Endothelial cell of umbilical vein (primary cell): ENCODE data around the gene HEBP1. TPM values are rescaled to one million over a fixed set of nuclear protein-coding genes. Genes with fewer than 3 reads are reported as not detected.

Experiments used
- BruUV-seq: library from RNA; stranded (reverse); fragments of 400-500 nt; replicated peaks from 2 replicates; lab custom pipeline; 2021; lab: Mats Ljungman, UMichigan
- CTCF ChIA-PET: fragments of 300-600, 350-600 bp; sonication (Branson Sonifier 250); formaldehyde crosslinking; loops from one replicate; lab custom pipeline; 2021; ENCODE audit warnings: antibody characterized with exemption, inconsistent platforms; lab: Charles Lee
- POLR2A ChIA-PET: fragments of 300-600, 350-600 bp; sonication (Branson Sonifier 250); formaldehyde crosslinking; loops from one replicate; lab custom pipeline; 2021; ENCODE audit warnings: antibody characterized with exemption, inconsistent platforms; lab: Charles Lee
- DNase-seq: peaks from one replicate; pipeline ENCODE4 v3.0.0-alpha.2; 2011; ENCODE audit warnings: low read depth, low spot score
- FAIRE-seq: peaks from 2 replicates; lab custom pipeline; 2011; peaks lifted over from hg19 to GRCh38; lab: Jason Lieb, UNC
- H2AFZ ChIP-seq: 2 replicates; pipeline ENCODE4 v1.6.0; 2012; ENCODE audit warnings: low read depth, low read length, control low read depth, inconsistent platforms
- H3K27ac ChIP-seq: 2 replicates; pipeline ENCODE4 v1.5.1; 2011; ENCODE audit warnings: low read depth, mild to moderate bottlenecking, control low read depth, low read length, moderate library complexity; ENCODE audit not compliant: insufficient read depth
- H3K27me3 ChIP-seq, 2 experiments: 2 replicates each; pipeline versions ENCODE4 v1.6.0 to v1.6.1; 2011; ENCODE audit warnings: low read length in 2 of 2, mixed read lengths in 1 of 2; ENCODE audit not compliant: control insufficient read depth in 2 of 2, insufficient read depth in 2 of 2
- H3K36me3 ChIP-seq, 2 experiments: 2 replicates in 1 of 2; 3 replicates in 1 of 2; pipeline ENCODE4 v1.5.1; 2011; ENCODE audit warnings: low read length in 2 of 2, mild to moderate bottlenecking in 1 of 2, moderate library complexity in 1 of 2; ENCODE audit not compliant: control insufficient read depth in 2 of 2, insufficient read depth in 2 of 2; ENCODE audit errors: extremely low read depth in 1 of 2
- H3K4me1 ChIP-seq: 3 replicates; pipeline ENCODE4 v1.5.1; 2011; ENCODE audit warnings: mild to moderate bottlenecking, low read length; ENCODE audit not compliant: control insufficient read depth, insufficient read depth; ENCODE audit errors: extremely low read depth
- H3K4me2 ChIP-seq: 2 replicates; pipeline ENCODE4 v1.6.1; 2011; ENCODE audit warnings: low read length, control low read depth, mixed read lengths; ENCODE audit not compliant: insufficient read depth
- H3K4me3 ChIP-seq, 3 experiments: fragments of 200-600 bp in 1 of 3; sonication (generic), shearing (Covaris generic) in 1 of 3; replicated peaks in 1 of 3; 2 replicates each; pipeline ENCODE4 v1.5.1; 2011 to 2016; ENCODE audit warnings: control low read depth in 3 of 3, low read length in 3 of 3, mild to moderate bottlenecking in 2 of 3, inconsistent platforms in 1 of 3, low read depth in 1 of 3, moderate library complexity in 1 of 3; ENCODE audit not compliant: insufficient read depth in 1 of 3
- H3K79me2 ChIP-seq: 2 replicates; pipeline ENCODE4 v1.6.0; 2012; ENCODE audit warnings: low read length, inconsistent platforms; ENCODE audit not compliant: control insufficient read depth, insufficient read depth
- H3K9ac ChIP-seq: replicated peaks from 2 replicates; pipeline ENCODE3; 2011; ENCODE audit warnings: low read length, control low read depth; ENCODE audit not compliant: insufficient read depth; ENCODE audit errors: extremely low read depth
- H3K9me1 ChIP-seq: replicated peaks from 3 replicates; pipeline ENCODE4 v1.6.0; 2011; ENCODE audit warnings: mild to moderate bottlenecking, low read length; ENCODE audit not compliant: control insufficient read depth, insufficient read depth; ENCODE audit errors: extremely low read depth
- H3K9me3 ChIP-seq: replicated peaks from 2 replicates; pipeline ENCODE4 v1.5.1; 2012; ENCODE audit warnings: low read length, inconsistent platforms; ENCODE audit not compliant: control insufficient read depth, insufficient read depth
- H4K20me1 ChIP-seq: replicated peaks from 2 replicates; pipeline ENCODE3; 2011; ENCODE audit warnings: mild to moderate bottlenecking, low read length; ENCODE audit not compliant: control insufficient read depth, insufficient read depth; ENCODE audit errors: extremely low read depth
- CTCF ChIP-seq, 2 donors: IDR thresholded peaks; 1 replicate in 1 of 2; 2 replicates in 1 of 2; pipeline ENCODE4 v1.5.1; 2011; ENCODE audit warnings: low read length in 2 of 2, mild to moderate bottlenecking in 2 of 2, moderate library complexity in 2 of 2, control low read depth in 1 of 2, inconsistent platforms in 1 of 2, low read depth in 1 of 2; ENCODE audit not compliant: insufficient read depth in 1 of 2; ENCODE audit errors: extremely low read depth in 1 of 2
- EZH2 ChIP-seq: IDR thresholded peaks from 2 replicates; pipeline ENCODE4 v1.6.1; 2012; ENCODE audit warnings: borderline replicate concordance, low read depth, mild to moderate bottlenecking, moderate library complexity, low read length, inconsistent platforms; ENCODE audit not compliant: severe bottlenecking
- FOS ChIP-seq: IDR thresholded peaks from 2 replicates; pipeline ENCODE4 v1.6.1; 2011; ENCODE audit warnings: mild to moderate bottlenecking, low read length, moderate library complexity, borderline replicate concordance; ENCODE audit not compliant: insufficient read depth
- GATA2 ChIP-seq: IDR thresholded peaks from 2 replicates; pipeline ENCODE4 v1.7.0; 2011; ENCODE audit warnings: low read depth, mild to moderate bottlenecking, moderate library complexity, mixed read lengths, low read length; ENCODE audit not compliant: insufficient read length, insufficient read depth
- JUN ChIP-seq: IDR thresholded peaks from 2 replicates; pipeline ENCODE4 v1.6.1; 2011; ENCODE audit warnings: borderline replicate concordance, low read depth; ENCODE audit not compliant: insufficient read length, insufficient read depth
- MAX ChIP-seq: IDR thresholded peaks from 2 replicates; pipeline ENCODE4 v1.6.1; 2011; ENCODE audit not compliant: insufficient read depth, insufficient read length
- MYC ChIP-seq: IDR thresholded peaks from one replicate; pipeline ENCODE4 v1.6.1; 2011; ENCODE audit warnings: mild to moderate bottlenecking, low read depth, low read length
- POLR2A ChIP-seq: IDR thresholded peaks from 2 replicates; pipeline ENCODE4 v1.6.1; 2012; ENCODE audit warnings: low read depth, mild to moderate bottlenecking, control low read depth, low read length
- POLR2AphosphoS5 ChIP-seq: IDR thresholded peaks from 2 replicates; pipeline ENCODE4 v1.6.1; 2012; ENCODE audit warnings: low read depth, mild to moderate bottlenecking, control low read depth, low read length, moderate library complexity; ENCODE audit not compliant: insufficient read depth
- dilution Hi-C: fragments of 300-500 bp; cut with MboI; formaldehyde crosslinking; loops from one replicate; pipeline ENCODE4 v1.15.0; 2019; ENCODE audit warnings: low sequenced_read_pairs; ENCODE audit not compliant: extremely low pct_ligation_motif_present
- intact Hi-C: fragments of 100-400 bp; cut with micrococcal nuclease; formaldehyde crosslinking; loops from one replicate; pipeline ENCODE4 v1.10.0; 2022
- polyA plus RNA-seq, 4 experiments: library from polyadenylated mRNA; depleted of rRNA in 3 of 4; stranded (reverse) in 3 of 4; unstranded in 1 of 4; fragments of >200 nt; gene quantifications; 2 replicates each; pipeline versions ENCODE4 v1.2.1 to v1.2.3, GENCODE V29; 2011 to 2012; ENCODE audit warnings: missing spikeins in 1 of 4
- total RNA-seq: library from RNA; stranded (reverse); gene quantifications from 2 replicates; pipeline ENCODE4 v1.2.3, GENCODE V29; 2021

HEBP1 gene
- total and polyA plus RNA-seq, 2 donors (not counting 3 experiments of a cell fraction or from before 2014, with no cell fraction given): 23.1 to 59.5 TPM

DNA sequence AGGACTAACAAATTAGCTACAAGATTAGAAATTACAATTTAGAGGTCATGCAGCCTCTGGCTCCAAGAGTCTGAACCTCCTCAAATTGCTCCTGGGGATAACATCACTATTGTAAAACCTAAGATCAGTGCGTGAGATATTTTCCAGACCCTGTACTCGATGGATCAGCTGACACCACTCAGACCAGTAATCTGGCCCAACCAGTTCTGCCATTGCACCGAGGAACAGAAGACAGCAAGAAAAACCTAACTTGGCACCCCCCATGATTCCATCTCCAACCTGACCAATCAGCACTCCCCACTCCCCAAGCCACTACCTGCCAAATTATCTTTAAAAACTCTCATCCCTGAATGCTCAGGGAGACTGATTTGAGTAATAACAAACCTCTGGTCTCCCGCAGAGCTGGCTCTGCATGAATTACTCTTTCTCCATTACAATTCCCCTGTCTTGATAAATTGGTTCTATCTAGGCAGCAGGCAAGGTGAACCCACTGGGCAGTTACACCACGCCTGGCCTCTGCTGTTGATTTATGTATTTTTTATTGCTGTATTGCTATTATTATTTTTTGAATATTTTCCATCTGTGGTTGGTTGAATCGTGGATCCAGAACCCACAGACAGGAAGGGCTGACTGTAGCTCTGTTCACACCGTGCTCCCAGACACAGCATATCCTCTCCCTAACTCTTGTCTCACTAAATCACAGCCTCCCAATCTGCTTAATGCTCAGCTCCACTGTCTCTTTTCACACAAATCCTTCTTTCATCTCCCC lies 9.2 kb downstream of the HEBP1 start:
- Histone ChIP-seq H2AFZ (no peak overlapping the region), H3K79me2 (peaks cover 1% of the 10 kb centered on the region), H3K27me3 (no peaks in the 10 kb centered on the region), H3K9me3 (no peaks in the 10 kb centered on the region), H3K36me3 (peaks cover 5 to 8% of the 10 kb centered on the region in 2 experiments), H3K27ac (no peak overlapping the region), H3K9me1 (no peaks in the 10 kb centered on the region), H3K4me1 (peaks cover 2% of the 10 kb centered on the region), H3K4me2 (no peak overlapping the region), H3K4me3 (no peak overlapping the region), H4K20me1 (no peaks in the 10 kb centered on the region), H3K9ac (no peak overlapping the region)
- no TSS peak for BruUV-seq
- intact Hi-C loops (no loop called here), dilution Hi-C loops (no loop called here)
- no peak for FAIRE-seq
- ChIA-PET CTCF (interaction anchor here (1.2 to 11.7 kb wide), 2 partner anchors 217 to 221 kb away, joined by 4 to 159 read pairs; no protein-coding TSS in a partner anchor), POLR2A (no interaction called here)
- no peak for DNase-seq
- no peak for TF ChIP-seq POLR2A
- no peak for TF ChIP-seq MYC
- TF ChIP-seq JUN: no peak
- no peak for TF ChIP-seq EZH2
- no peak for TF ChIP-seq POLR2AphosphoS5
- TF ChIP-seq CTCF (IDR thresholded peaks at IDR 0.05; ENCODE audit: extremely low read depth in 1 of 2, insufficient read depth in 1 of 2, low read depth in 1 of 2, low read length in 2 of 2): no peak
- no peak for TF ChIP-seq GATA2
- no peak for TF ChIP-seq FOS
- TF ChIP-seq MAX: no peak
